Right ventricle myocardium superior (tissue), 1 donor: ENCODE results near the gene SIPA1L3. TPM values are rescaled to one million over a fixed set of nuclear protein-coding genes. Genes with fewer than 3 reads are reported as not detected.

Experiments used
- ATAC-seq: fragments of 200-7000 bp; cut with Tn5 transposase; one replicate; pipeline ENCODE4 v1.9.1; 2020; ENCODE audit warnings: mild to moderate bottlenecking; ENCODE audit not compliant: poor library complexity
- DNase-seq: peaks from one replicate; pipeline ENCODE4 v3.0.0-alpha.2; 2020
- intact Hi-C: fragments of 100-400 bp; cut with DNase I; formaldehyde crosslinking; loops from one replicate; pipeline ENCODE4 v1.11.2; 2022
- total RNA-seq: library from RNA; stranded (reverse); fragmentation: NEBNext Ultra II Directional; extraction: Animal tissue kit (Norgen Biotek cat#: 25700); gene quantifications from one replicate; pipeline ENCODE4 v1.2.1, GENCODE V29; 2021
- donor health status: DM: no; HTN: yes; CAD: no; lungs with severe emphysema.

Gene SIPA1L3
- total RNA-seq, 1 donor from 2014 or later: 8.5 TPM

DNA sequence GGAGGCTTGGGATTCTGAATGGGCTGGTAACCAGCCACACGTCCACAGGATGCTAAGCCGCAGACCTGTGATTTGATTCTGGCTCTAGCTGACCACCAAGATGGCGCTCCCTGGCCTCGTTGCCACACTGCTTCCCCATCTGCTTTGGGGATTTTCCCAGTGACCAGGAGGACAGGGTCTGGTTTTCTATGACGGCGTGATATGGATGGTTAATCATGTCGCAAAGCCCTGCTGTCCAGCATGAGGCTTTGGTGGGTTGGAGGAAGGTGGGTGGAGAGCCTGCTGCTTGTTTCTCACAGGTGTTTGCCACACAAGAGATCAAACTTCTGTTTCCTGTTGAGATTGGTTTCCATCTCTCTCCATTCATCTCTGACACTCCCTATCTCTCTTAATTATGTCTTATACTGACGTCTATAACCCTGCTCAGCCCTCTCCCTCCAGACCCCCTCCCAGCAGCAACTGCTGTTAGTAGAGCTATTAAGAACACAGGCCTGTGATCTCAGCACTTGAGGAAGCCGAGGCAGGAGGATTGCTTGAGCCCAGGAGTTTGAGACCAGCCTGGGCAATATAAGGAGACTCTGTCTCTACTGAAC lies 102.7 kb downstream of the SIPA1L3 start:
- DNase-seq: no peak
- intact Hi-C loops: no loop called here
- ATAC-seq: no peak

DNA sequence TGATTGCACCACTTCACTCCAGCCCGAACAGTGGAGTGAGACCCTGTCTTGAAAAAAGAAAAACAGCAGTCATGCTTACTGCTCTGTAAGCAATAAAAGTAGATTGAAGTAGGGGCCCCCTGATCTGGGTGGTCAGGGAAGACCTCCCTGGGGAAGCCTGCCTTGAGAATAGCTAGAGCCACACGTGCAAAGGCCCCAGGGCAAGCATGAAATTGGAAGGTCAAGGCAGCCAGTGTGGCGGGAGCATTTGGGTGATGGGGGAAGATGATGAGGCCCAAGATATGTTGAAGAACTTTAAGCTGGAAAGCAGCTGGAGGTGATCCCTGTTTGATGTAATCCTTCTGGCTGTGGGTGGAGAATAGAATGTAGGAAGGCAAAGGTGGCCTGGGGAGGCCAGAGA lies 104.4 kb downstream of the SIPA1L3 start:
- DNase-seq: no peak
- intact Hi-C loops: no loop called here

DNA sequence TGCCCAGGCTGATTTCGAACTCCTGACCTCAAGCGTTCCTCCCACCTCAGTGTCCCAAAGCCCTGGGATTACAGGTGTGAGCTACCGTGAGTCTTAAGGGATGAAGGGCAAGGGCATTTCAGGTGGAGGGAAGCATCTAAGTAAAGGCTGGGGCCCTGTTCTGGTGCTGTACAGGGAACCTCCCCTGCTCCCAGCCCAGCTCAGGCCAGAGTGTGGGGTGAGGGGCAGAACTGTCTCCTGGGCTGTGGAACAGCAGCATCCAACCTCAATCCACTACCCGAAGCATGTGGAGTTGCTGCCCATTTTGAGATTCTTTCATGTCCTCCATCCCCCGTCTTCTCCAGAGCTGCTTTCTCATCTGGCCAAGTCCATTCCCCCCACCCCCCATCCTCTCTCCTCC lies 105.3 kb downstream of the SIPA1L3 start:
- no peak for ATAC-seq

More for the DNA sequence above, 104.4 kb downstream of the SIPA1L3 start:
- ATAC-seq: no peak

DNA sequence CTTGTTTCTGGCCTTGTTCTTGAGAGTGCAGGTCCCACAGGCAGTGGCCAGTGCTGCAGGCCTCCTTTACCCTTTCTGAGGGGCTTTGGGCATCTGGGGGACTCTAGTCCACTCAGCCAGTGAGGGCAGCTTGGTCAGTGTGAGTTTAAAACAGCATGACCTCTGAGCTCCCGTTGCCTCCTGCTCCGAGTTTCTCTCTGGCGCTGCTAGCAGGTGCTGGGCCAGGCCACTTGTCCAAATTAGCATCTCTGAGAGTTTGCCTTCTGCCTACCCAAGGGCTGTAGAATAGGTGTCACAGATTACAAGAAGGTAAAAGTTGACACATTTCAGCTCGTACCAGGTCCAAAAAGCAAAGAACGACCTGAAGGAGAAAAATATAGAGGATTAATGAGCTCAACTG lies 105.9 kb downstream of the SIPA1L3 start:
- intact Hi-C loops: no loop called here
- DNase-seq (no peak), ATAC-seq (no peak)

More for the DNA sequence above, 105.3 kb downstream of the SIPA1L3 start:
- no peak for DNase-seq
- intact Hi-C loops: no loop called here

DNA sequence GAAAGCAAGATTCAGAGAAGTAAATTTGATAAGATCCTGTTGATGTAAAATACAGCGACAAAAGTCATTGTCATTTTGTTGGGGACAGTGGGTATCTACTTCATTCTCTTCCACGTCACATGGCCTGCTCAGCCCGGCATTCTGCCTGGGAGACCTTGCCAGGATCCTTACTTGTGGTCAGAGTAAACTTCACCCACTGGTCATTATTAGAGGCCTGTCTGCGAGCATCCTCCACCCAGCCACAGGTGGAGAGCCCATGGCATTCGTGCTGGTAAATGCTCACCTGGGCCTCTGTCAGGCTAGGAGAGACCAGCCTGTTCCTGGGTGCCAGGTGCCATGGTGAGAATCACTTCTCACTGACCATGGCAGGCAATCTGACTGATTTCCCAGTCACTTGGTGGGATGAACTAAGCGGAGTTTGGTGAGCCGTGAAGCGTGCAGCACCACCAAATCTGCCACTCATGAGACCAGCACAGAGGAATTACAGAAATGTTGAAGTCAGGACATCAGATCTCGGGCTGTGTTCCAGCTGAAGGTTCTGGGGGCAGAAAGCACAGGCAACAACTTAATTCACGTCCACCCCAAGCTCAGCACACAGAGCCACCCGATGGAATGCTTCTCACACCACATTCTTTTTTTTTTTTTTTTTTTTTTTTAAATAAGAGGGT lies 107.0 kb downstream of the SIPA1L3 start:
- intact Hi-C loops: no loop called here
- DNase-seq: no peak
- ATAC-seq: no peak

DNA sequence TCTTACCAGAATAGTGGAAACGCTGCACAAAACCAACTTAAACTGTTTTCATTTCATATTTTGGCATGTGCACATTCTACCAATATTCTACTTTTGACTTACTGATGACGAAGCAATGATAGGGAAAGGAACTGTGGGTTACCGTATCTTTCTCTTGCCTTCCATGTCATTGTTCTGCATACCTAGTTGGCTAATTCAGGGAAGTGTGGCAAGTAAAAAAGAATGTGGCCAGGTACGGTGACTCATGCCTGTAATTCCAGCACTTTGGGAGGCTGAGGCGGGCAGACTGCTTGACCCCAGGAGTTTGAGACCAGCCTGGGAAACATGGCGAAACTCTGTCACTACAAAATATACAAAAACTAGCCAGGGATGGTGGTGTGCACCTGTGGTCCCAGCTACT lies 108.2 kb downstream of the SIPA1L3 start:
- intact Hi-C loops: no loop called here

DNA sequence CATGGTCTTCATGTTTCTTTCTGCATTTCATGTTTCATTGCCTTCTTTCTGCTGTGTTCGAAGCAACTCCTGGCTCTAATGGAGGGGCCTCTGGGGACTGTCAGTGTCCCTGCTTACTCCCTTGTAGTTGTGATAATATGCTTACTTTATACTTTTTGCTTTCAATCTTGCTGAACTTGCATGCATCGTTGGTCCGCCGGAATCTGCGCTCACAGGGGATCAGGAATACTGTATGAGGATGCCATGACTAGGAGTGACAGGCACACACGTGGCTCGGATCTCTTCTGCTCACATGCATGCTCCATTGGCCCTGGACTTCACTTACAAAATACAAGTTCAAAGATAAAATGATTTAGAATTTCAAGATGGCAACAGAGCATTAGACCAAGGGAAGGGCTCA lies 108.8 kb downstream of the SIPA1L3 start:
- ATAC-seq: no peak
- intact Hi-C loops: no loop called here
- no peak for DNase-seq

More for the DNA sequence above, 108.2 kb downstream of the SIPA1L3 start:
- ATAC-seq (no peak), DNase-seq (no peak)

DNA sequence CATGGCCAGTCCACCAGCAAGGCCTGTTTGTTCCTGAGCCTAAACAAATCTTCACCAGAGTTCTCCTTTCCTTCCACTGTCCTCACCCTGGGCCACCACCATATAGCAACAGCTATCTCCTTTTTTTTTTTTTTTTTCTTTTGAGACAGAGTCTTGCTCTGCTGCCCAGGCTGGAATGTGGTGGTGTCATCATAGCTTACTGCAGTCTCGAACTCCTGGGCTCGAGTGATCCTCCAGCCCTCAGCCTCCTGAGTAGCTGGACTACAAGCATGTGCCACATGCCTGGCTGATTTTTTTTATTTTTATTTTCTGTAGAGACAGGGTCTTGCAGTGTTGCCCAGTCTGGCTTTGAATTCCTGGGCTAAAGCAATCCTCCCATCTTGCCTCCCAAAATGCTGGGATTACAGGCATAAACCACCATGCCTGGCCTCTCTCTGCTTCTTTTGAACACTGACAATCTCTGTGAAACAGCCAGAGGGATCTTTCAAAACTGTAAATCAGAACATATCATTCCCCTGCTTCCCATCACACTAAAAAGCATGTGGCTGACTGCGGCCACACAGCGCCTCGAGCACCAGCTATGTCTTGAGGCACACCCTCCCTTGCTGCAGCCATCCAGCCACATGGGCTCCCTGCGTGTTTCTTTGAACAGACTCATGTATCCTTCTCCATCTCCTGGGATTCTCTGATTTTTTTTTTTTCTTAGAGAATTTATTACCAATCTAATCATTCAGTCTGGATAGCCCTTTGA lies 110.6 kb downstream of the SIPA1L3 start:
- intact Hi-C loops: no loop called here
- ATAC-seq (no peak), DNase-seq (no peak)

DNA sequence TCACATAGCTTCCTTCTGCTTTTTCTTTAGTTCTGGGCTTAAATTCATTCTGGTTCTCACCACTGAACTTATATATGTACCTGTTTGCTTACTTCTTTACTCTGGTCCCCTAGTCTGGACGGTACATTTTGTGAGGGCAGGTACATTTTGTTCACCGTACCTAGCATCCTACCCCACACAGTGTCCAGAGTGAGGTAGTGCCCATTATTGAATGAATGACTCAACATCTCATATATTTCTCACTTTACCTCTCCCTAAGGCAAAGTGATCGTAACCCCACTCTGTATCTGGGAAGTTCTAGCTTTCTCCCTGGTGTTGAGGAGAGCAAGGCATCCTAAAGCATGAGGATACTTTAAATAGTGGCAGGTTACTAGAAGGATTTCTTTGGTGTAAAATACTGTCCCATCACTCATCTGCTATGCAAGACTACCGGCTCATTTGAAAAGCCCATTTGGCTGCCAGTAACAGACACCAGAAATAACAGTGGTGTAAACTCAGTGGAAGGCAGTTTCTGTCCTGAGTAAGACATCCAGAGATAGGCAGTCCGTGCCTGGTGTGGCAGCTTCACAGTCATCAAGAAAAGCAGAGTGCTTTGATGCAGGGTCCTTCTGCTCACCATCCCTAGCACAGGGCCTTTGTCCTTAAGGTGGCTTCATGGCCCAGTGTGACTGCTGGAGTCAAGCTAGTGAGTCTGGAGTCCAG lies 111.8 kb downstream of the SIPA1L3 start:
- DNase-seq: no peak
- intact Hi-C loops: no loop called here
- no peak for ATAC-seq

DNA sequence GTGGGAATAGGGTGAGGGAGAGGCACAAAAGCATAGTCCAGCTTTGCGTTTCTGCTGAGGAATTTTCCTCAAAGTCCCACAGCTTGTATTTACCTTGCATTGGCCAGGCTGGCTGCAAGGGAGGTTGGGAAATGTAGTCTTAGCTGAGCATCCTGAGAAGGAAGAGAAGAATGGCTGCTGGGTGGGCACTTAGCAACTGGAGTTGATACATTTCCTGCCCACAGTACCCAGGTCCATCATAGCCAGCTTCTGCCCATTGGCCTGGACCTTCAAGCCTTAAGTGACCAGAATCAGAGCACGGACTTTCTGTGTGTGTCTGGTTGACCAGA lies 112.4 kb downstream of the SIPA1L3 start:
- no peak for DNase-seq
- intact Hi-C loops: no loop called here
- no peak for ATAC-seq

DNA sequence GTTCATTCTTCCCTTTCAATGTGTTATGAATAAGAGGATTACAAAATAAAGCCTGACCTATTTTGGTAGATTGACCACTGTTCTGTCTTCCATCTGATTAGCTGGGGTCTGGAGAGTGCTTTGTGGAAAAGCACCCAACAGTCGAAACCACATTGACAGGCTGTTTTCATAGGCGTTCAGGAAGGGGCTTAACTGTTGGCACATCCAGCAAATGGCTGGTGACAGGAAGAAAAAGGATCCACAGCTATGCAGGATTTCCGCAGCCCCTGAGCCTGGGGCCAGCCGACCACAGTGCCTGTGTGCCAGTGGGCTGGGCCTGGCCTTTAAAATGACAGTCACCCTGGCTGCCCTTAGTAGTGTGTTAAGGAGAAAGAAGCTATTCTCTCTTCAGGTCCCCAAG lies 113.3 kb downstream of the SIPA1L3 start:
- no peak for DNase-seq
- intact Hi-C loops: no loop called here
- no peak for ATAC-seq

DNA sequence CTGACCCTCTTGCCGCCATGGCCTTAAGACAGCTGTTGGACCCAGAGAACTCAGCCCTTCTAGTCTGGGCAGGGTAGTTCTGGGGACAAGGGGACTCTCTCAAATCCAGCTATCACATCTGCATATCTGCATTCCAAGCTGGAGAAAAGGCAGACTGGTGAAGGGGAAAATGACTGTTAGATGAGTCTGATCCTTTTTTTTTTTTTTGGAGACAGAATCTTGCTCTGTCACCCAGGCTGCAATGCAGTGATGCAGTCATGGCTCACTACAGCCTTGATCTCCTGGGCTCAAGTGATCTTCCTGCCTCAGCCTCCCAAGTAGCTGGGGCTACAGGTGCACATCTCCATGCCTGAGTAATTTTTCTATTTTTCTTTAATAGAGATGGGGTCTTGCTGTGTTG lies 114.3 kb downstream of the SIPA1L3 start:
- no peak for DNase-seq
- ATAC-seq: no peak
- intact Hi-C loops: no loop called here

DNA sequence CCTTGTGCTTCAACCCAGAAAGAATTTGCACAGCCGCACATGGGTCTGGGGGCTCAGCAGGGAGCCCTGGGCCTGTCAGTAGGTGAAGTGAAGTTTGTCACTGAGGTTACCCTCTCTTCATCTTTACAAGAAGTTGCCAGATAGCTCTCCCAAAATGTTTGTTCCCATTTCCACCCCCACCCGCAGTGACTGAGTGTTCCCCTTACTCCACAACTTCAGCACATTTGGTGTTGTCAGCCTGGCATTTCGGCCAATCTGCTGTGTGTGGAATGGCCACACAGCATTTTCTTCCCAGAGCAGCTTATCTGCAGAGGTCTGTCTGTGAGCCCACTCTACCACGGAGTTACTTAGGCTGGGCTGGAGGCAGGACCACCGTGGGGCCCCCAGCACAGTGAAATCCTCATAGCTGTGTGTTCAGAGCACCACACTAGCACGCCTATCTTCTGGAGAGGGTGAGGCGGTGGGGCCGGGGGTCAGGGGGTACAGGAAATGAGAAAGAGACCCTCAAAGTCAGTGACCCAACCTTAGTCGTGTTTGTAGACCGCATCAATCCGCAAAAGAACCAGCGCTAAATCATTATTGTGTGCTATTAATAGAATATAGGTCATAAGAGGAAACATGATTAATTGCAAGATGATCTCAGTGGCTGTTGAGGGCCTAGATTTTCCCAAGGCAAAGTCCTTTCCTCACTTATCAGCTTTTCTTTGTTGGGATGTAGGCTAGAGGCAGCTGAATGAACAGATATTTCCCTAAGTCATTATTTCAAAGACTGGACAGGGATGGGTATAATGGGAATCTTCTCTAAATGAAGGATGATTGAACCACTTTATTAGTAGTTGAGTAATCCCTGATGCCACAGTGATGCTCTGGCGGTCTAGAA lies 116.0 kb downstream of the SIPA1L3 start:
- intact Hi-C loops: no loop called here
- DNase-seq: no peak

DNA sequence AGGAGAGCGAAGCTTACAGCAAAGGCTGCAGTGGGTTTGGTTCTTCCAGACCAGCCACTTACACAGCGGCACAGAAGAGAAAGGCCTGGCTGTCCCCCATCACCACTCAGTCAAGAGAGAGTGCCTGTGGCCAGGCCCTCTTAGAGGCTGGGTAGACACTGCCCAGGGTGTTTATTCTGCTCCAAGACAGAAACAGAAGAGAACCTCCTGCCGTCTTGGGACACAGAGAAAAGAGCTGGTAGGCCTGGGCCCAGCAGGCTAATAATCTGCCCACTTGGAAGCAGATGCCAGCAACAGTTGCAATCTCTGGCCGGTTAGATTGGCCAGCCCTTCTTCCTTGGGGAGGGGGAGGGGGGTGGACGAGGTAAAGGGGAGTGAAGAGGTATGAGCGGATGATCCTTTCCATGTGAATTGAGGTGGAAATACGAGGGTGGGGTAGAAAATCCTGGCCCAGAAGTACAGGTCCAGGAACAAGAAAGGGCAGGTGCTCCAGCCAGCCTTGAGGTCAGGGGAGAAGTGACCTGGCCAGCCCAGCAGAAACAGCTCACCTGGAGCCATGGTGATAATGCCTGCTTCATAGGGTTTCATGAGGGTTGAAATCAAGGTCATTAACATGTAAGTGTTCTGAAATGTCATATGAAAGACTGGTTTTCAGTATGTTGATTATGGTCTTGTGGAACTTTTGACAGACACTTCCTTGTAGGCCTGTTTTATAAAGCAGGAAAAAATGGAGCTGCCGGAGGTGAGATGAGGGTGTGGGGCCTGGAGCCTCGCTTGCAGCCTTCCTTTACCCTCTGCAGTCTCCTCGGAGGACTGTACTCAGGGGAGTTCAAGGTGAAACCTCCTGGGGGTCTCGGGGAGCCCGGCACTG lies 116.9 kb downstream of the SIPA1L3 start:
- ATAC-seq: no peak
- DNase-seq: no peak
- intact Hi-C loops: no loop called here

More for the DNA sequence above, 116.0 kb downstream of the SIPA1L3 start:
- no peak for ATAC-seq

DNA sequence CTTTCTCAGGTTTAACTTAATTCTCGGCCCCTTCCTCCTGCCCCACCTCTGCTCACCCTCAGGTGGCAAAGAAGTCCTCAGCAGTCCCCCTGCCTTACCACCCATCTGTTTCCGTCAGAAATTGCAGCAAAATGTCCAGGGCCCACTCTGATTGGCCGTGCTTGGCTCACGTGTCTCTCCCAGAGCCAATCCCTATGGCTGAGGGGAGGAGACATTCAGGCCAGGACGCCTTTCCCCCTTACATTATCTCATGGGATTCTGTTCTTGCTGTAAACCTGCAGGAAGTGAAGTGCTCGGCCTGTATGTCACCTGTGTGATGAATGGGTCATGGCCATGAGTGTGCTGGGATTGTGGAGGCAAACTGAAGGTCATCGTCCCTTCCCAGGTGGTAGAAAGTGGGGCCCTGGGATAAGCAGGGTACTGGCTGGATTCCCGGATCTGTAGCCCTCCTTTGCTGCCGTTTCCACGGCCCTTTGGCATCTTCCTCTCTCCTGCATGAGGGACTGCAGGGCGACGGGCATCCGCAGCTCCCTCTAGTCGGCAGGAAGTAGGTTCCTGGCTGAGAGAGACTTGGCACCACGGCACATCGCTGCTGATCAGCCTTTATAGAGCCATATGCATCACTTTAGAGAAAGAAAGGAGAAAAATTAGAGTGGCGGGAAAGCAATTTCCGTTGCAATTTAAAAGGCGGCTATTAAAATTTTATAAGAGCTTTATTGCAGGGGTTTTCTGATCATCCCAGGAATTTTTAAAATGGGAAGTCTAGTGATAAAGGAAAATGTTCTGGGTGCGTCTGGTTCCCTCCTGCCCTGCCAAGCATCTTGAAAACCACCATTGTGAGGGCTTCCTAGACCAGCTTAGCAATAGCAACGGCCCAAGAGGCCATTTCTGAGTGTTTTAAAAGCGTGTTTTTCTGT lies 118.2 kb downstream of the SIPA1L3 start:
- no peak for DNase-seq
- intact Hi-C loops: no loop called here
- ATAC-seq: no peak

DNA sequence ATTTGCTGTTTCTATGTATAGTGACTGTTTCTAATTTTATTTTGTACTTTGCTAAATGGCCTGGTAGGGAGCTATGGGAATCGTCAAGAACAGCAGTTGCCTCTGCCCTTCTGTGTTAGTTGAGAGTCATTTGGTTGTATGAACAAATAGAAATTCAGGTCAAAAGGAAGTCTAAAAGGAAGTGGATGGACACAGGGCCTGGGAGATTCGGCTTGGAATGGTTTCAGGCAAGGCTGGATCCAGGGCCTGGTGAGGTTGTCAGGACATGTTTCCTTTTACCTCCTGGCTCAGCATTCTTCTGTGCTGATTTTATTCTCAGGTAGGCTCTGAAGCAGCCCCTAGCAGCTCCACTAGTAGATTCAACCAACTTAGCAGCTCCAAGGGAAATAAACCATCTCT lies 118.9 kb downstream of the SIPA1L3 start:
- ATAC-seq: no peak
- intact Hi-C loops: no loop called here
- no peak for DNase-seq
